ENCODE results near the gene AGFG2.
A peak's percentile ranks its signal among the peaks of the same experiment; 100 is the strongest.
"Not testable (repeated sequence)": the region's sequence is repeated elsewhere in the genome, so short reads cannot be mapped to it uniquely, and the experiment has no call there.

The AGFG2 gene, protein sequence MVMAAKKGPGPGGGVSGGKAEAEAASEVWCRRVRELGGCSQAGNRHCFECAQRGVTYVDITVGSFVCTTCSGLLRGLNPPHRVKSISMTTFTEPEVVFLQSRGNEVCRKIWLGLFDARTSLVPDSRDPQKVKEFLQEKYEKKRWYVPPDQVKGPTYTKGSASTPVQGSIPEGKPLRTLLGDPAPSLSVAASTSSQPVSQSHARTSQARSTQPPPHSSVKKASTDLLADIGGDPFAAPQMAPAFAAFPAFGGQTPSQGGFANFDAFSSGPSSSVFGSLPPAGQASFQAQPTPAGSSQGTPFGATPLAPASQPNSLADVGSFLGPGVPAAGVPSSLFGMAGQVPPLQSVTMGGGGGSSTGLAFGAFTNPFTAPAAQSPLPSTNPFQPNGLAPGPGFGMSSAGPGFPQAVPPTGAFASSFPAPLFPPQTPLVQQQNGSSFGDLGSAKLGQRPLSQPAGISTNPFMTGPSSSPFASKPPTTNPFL

DNA sequence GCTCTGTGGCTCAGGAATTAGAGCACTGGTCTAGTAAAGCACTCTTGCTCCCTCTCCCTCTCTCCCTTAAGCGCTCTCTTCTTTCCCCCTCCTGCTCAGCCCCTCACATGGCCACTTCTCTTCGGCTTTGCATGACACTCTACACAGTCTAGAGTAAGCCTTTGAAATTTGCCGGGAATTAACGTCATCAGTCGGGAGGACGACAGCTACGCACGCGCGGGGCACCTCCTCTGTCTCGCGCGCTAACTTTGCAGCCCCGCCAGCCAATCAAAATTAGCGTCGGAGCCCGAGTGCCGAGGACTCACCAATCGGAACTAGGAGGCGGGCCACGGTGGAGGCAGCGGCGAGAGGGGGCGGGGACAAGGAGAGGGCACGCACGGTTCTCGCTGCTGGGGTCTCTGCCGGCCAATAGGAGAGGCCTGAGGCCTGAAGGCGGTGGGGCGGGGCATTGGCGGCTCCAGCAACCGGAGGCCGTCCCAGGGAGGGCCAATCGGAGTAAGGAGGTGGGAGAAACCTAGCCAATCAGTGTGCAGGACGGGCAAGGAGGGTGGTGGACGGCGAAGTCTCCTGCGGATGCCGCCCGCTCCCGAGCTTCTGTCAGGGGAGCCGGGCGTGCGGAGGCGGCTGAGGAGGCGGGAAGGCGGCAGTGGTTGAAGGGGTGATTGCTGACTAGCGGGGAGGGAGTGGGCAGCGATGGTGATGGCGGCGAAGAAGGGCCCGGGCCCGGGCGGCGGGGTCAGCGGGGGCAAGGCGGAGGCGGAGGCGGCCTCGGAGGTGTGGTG is at the start of gene AGFG2:
Gene AGFG2, plus strand, starts transcription at position 550 of the 782 bp plus-strand sequence. Its CDS starts 144 bp downstream, at position 694.
- peak; percentile 100 for DNase-seq (ENCODE audit: low read depth, low spot score)

DNA sequence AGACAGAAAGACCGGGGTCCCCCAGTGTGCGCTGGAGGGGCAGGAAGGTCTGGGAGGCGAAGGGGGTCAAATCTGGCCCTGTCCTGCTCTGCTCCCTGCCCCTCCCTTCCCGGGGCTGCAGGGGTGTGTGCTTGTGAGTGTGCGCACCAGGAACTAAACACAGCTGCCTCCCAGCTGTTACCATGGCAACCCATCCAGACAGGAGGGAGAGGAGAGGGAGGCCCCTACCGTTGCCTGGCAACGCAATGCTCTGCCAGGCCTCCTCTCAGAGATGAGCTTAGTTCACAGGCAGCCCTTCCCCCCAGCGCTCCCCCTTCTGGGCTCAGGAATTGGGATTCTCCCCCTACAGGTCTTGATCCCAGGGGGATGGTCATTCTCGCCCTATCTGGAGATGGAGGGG is 49.2 kb upstream of the AGFG2 start:
- no peak for DNase-seq (ENCODE audit: low read depth, low spot score)

DNA sequence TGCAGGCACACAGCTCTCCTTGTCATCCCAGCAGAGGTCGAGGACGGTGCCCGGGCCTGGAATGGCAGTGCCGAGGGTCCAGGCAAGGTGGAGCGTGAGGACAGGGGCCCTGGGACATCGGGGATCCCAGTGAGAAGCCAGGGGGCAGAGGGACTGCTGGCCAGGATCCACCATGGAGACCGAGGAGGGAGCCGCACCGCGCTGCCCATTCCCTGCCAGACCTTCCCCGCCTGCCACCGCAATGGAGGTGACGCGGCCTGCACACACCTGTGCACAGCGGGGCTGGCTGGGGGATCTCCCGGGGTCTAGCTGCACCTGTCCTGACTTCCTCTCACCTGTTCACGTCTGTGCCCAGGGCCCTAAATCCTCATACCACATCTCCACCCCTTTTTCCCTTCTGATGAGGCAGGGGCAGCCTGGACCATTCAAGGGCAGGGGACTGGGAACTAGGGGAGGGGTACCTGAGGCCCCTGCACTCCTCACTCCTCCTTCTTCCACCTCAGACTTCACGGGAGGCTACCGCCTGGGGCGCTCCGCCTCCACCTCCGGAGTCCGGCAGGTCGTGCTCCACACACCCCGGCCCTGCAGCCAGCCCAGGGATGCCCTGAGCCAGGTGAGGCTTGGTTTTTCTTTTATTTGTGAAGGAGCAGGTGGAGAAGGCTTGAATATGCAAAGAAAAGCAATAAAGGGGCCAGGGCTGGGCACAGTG is 48.4 kb upstream of the AGFG2 start:
- DNase-seq (ENCODE audit: low read depth, low spot score): no peak

DNA sequence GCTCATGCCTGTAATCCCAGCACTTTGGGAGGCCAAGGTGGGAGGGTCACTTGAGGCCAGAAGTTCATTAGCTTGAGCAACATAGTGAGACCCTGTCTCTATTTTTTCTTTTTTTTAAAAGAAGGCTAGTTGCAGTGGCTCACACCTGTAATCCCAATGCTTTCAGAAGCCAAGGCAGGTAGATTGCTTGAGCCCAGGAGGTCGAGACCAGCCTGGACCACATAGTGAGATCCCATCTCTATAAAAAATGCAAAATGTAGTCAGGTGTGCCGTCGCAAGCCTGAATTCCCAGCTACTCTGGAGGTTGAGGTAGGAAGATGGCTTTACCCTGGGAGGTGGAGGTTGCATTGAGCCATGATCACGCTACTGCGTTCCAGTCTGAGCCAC is 47.8 kb upstream of the AGFG2 start:
- DNase-seq (ENCODE audit: low read depth, low spot score): no peak

DNA sequence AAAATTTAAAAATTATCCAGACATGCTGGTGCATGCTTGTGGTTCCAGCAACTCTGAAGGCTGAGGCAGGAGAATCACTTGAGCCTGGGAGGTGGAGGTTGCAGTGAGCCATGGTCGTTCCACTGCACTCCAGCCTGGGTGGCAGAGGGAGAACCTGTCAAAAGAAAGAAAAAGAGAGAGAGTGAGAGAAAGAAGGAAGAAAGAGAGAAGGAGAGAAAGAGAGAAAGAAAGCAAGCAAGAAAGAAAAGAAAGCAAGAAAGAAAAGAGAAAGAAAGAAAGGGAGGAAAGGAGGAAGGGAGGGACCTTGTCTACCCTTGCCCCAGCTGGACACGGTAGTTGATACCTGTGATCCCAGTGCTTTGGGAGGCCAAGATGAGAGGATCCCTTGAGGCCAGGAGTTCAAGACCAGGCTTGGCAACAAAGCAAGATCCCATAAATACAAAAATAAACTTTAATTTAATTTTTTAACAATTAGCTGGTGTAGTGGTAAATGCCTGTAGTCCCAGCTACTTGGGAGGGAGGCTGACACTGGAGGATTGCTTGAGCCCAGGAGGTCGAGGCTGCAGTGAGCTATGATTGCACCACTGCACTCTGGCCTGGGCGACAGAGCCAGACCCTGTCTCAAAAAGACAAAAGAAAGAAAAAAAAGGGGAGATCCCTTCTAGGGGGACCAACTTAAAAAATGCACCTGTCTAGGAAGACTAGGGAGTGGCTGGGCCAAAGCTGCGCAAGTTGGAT is 46.1 kb upstream of the AGFG2 start:
- no peak for DNase-seq (ENCODE audit: low read depth, low spot score)

DNA sequence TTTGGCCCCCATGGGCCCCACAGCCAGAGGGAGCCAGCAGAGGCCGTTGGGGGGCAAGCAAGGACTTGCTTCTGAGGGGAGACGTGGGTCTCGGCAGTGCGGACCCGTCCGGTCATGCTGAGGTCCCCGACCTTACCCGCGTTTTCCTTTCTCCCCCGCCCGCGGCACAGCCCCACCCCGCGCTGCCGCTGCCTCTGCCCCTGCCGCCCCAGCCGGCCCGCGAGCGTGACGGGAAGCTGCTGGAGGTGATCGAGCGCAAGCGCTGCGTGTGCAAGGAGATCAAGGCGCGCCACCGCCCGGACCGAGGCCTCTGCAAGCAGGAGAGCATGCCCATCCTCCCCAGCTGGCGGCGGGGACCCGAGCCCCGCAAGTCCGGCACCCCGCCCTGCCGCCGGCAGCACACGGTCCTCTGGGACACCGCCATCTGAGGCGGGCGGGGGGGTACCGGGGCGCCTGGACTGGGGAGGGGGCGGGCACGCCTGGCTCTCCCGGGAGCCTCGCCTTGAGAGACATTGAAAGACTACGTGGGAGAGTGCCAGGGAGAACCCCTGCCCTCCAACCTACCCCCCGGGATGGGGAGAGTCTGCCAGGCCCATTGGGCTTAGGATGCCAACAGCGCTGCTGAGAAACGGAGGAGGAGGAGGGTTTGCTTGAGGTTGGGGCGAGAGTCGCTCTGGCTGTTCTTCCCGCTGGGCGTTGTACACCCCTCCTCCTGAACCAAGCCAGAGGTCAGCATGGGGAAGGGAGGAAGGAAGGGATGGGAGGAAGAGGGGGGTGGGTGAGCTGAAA is 45.3 kb upstream of the AGFG2 start:
- no peak for DNase-seq (ENCODE audit: low read depth, low spot score)

DNA sequence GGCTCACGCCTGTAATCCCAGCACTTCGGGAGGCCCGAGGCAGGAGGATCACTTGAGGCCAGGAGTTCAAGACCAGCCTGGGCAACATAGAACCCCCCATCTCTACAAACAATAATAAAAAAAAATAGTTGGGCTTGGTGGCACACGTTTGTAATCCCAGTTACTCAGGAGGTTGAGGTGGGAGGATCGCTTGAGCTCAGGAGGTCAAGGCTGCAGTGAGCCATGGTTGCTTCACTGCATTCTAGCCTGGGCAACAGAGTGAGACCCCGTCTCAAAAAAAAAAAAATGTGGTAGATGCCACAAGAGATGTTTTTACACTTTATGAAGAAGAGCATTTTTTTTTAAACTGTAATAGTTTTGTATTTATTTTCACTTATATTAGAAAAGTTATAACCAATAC is 42.5 kb upstream of the AGFG2 start:
- no peak for DNase-seq (ENCODE audit: low read depth, low spot score)

DNA sequence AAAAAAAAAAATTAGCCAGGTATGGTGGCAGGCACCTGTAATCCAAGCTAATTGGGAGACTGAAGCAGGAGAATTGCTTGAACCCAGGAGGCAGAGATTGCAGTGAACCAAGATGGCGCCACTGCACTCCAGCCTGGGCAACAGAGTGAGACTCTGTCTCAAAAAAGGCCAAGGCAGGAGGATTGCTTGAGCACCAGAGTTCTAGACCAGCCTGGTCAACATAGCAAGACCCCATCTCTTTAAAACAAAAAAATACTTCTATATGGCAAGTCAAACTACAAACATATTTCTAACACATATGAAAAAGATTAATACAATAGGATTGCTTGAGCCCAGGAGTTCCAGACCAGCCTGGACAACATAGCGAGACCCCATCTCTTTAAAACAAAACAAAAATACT is 38.3 kb upstream of the AGFG2 start:
- DNase-seq (ENCODE audit: low read depth, low spot score): not testable (repeated sequence)

DNA sequence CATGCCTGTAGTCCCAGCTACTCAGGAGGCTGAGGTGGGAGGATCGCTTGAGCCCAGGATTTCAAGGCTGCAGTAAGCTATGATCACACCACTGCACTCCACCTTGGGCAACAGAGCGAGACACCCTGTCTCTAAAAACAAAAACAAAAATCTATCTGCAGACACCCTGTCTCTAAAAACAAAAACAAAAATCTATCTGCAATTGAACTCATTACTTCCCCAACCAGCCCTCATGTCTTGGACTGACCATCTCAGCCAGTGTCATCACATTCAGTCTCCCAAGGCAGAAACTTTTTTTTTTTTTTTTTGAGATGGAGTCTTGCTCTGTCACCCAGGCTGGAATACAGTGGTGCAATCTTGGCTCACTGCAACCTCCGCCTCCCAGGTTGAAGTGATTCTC is 35.0 kb upstream of the AGFG2 start:
- not testable (repeated sequence) for DNase-seq (ENCODE audit: low read depth, low spot score)

DNA sequence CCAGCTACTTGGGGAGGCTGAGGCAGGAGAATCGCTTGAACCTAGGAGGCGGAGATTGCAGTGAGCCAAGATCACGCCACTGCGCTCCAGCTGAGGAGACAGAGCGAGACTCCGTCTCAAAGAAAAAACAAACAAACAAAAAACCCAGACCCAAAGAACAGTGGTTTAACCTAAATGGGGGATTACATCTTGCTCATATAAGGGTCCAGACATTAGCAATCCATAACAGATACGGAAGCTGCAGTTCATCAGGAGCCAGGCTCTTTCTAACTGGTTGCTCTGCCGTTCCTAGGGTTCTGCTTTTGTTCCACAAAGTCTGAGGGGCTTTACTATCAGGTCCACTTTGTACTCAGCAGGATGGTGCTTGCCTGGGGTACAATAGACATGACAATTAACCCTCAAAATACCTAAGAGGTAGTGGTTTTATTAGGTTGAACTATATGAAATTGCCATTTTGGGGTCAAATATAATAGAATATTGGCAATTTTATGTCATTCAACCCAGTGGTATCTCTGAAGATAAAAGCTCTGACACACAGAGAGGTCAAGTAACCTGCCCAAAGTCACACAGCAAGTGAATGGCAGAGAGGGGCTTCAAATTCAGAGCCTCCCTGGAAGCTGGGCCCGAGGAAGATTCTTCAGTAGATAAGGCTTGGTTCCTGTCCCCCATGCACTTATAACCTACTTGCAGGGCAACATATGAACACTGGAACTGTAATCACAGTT is 34.0 kb upstream of the AGFG2 start:
- no peak for DNase-seq (ENCODE audit: low read depth, low spot score)

DNA sequence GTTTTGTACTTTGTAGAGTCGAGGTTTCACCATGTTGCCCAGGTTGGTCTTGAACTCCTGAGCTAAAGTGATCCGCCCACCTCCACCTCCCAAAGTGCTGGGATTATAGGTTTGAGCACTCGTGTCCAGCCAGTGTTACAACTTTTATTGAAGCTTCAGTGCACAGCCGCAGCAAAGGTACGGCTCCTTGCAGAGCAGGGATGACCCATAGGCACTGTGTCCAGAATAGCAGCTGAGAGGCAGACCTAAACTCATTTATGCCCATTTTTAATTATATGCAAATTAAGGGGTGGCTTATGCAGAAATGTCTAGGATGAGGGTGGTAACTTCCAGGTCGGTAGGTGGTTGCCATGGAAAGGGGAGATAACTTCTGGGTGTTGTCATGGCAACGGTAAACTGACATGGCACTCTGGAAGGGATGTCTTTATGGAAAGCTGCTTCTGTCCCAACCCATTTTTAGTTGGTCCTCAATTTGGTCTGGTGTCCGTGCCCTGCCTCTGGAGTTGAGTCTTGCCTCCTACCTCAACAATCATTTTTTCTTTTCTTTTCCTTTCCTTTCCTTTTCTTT is 32.6 kb upstream of the AGFG2 start:
- no peak for DNase-seq (ENCODE audit: low read depth, low spot score)

DNA sequence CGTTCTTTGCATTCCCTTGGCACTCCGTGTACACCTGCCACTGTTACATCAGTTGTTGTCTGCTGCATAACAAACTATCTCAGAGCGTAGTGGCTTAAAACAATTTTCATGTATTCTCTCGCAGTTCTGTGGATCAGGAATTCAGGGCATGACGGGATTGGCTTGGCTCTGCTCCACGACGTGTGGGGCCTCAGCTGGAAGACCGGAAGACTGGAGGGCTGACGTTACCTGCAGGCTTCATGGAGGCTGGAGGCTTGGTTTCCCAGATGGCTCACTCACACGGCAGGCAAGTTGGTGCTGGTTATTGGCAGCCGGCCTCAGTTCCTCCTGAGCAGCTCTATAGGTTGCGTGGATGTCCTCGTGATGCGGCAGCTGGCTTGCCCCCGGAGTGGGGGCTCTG is 29.8 kb upstream of the AGFG2 start:
- DNase-seq (ENCODE audit: low read depth, low spot score): no peak

DNA sequence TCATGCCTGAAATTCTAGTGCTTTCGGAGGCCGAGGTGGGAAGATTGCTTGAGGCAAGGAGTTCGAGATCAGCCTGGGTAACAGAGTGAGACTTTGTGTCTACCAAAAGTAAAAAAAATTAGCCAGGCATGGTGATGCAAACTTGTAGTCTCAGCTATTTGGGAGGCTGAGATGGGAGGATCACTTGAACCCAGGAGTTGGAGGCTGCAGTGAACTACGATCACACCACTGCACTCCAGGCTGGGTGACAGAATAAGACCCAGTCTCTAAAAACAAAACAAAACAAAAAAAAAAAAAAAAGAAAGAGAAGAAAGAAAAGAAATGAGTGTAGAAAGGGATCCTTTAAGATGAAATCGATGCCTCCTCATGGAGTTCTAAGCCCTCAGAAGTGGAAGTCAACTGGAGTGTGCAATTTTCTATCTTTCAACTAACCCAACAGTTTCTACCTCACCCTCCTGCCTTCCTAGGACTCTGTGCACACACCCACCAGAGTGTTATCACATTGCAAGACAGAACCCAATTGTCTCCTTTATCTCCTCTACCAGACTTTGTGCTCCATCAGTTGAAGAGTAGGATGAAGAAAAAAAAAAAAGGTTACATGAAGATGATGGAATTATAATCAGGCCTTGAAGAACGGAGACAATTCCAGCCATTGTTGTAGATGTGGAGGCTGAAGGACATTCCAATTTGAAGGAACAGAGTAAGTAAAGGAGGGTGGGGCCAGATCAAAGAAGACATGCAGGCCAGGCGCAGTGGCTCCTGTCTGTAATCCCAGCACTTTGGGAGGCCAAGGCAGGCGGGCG is 28.4 kb upstream of the AGFG2 start:
- DNase-seq (ENCODE audit: low read depth, low spot score): no peak

DNA sequence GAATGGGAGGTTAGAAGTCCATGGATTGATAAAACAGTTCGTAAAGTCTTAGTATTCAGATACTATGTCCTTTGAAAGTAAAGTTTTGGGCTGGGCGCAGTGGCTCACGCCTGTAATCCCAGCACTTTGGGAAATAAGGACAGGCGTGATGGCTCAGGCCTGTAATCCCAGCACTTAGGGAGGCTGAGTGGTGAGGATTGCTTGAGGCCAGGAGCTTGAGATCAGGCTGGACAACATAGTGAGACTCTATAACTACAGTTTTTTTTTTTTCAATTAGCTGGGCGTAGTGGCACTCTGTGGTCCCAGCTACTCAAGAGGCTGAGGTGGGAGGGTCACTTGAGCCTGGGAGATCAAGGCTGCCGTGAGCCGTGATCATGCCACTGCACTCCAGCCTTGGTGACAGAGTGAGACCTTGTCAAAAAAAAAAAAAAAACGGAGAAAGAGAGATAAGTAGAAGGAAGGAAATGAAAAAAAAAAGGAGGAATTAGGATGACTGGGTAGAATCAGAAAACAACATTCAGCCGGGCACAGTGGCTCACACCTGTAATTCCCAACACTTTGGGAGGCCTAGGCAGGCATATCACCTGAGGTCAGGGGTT is 25.7 kb upstream of the AGFG2 start:
- DNase-seq (ENCODE audit: low read depth, low spot score): no peak

DNA sequence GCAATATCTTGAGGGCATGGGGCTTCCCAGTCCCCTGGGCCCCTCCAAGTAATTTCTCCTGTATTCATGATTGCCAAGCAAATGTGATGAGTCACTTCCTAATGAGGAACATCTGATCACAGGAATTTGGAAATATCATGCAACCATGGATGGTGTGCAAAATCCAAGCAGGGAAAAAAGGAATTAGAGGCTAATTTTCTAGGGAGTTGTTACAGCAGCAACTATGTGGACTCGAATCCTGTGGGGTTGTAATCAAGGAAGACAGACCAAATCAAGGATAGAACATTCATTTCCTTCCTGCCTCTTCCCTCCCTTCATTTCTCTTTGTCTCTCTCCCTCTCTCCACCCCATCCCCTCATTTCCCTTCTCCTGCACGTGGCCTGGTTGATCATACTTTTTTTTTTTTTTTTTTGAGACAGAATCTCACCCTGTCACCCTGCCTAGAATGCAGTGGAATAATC is 23.9 kb upstream of the AGFG2 start:
- DNase-seq (ENCODE audit: low read depth, low spot score): no peak

DNA sequence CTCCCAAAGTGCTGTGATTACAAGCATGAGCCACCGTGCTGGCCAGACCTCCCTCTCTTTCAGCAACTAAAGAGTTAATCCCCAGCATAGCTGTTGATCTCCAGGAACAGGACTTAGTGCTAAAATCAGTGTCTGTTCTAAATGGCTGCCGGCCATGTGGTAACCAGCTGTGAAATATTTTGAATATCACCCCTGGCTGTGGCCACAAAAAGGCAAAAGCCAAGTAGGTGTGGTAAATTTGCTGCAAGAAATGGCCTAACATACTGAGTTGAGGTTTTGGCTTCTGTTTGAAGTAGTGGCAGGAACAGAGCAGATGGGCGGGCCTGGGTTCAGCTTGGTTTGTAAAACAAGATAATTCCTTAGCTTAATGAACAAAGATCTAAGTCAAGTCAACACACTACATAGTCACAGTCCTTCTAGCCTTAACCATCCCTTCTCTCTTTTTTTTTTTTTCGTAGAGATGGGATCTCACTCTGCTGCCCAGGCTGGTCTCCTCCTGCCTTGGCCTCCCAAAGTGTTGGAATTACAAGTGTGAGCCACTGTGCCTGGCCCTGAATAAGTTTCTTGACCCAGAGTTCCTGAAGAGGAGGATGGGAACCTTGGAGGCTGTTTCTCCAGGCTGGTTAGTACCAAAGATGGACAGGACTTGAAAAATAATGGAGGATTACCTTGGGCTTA is 22.7 kb upstream of the AGFG2 start:
- DNase-seq (ENCODE audit: low read depth, low spot score): no peak

DNA sequence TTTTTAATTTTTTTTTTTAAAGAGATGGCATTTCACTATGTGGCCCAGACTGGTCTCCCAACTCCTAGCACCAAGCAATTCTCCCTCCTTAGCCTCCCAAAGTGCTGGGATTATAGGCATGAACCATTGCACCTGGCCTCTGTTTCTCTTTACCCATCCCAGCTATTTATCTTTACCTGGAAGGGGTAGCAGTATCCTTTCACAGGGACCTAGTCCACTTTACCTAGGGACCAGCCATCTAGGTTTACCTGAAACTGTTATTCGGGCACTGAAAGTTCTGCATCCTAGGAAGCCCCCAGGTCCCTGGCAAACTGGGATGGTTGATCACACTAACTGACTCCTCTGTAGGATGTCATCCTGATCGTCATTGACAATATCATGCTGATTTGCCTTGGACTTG is 21.7 kb upstream of the AGFG2 start:
- no peak for DNase-seq (ENCODE audit: low read depth, low spot score)

DNA sequence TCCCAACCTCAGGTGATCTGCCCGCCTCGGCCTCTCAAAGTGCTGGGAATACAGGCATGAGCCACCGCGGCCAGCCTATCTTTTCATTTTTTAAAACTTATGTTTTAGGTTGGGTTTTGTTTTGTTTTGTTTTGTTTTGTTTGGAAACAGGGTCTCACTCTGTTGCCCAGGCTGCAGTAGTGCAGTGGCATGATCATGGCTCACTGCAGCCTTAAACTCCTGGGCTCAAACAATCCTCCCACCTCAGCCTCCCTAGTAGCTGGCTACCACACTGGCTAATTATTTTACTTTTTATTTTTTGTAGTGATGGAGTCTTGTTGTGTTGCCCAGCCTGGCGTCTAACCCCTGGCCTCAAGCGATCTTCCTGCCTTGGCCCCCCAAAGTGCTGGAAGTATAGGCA is 19.4 kb upstream of the AGFG2 start:
- DNase-seq (ENCODE audit: low read depth, low spot score): no peak

All from activated naive CD8-positive, alpha-beta T cell treated with anti-CD3 and anti-CD28 coated beads, Interleukin-2, amount 50 U/mL, for 16 hours (primary cell).